Measurements from ENCODE around the gene IRX2. TPM values are rescaled to one million over a fixed set of nuclear protein-coding genes. Genes with fewer than 3 reads are reported as not detected.

Gene IRX2
- total RNA-seq, 3 donors from 2014 or later: 19.2 to 69.4 (median 26.2) TPM

DNA sequence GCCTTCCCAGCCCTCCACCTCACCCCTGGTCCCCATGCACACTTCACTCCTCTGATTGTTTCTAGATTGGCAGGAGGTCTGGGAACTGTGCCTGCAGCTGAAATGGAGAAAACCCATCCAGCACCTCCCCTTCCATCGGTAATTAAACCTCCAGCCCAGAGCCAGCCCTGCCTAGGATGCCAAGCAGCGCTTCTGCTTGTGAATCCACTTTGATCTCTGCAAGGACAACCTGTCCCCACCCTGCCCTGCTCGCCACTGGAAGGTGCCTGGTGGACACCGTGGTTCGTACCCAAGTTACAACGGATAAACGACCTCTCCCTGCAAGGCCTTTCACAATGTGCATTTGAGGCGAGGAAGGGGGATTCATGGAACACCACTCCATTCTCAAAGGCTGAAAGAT, 50.6 kb downstream of the IRX2 start:
- H3K4me1 ChIP-seq: no peaks in the 10 kb centered on the region
- DNase-seq (ENCODE audit: low spot score in 2 of 2): no peak
- H3K27ac ChIP-seq: no peak overlapping the region
- peaks cover 0 to 4% of the 10 kb centered on the region in 2 donors for H3K27me3 ChIP-seq
- no peaks in the 10 kb centered on the region for H3K36me3 ChIP-seq
- no peak overlapping the region for H3K4me3 ChIP-seq
- TF ChIP-seq POLR2A (IDR thresholded peaks at IDR 0.05): no peak
- no peak for TF ChIP-seq POLR2AphosphoS5 (IDR thresholded peaks at IDR 0.05)
- TF ChIP-seq, protein P1, sequence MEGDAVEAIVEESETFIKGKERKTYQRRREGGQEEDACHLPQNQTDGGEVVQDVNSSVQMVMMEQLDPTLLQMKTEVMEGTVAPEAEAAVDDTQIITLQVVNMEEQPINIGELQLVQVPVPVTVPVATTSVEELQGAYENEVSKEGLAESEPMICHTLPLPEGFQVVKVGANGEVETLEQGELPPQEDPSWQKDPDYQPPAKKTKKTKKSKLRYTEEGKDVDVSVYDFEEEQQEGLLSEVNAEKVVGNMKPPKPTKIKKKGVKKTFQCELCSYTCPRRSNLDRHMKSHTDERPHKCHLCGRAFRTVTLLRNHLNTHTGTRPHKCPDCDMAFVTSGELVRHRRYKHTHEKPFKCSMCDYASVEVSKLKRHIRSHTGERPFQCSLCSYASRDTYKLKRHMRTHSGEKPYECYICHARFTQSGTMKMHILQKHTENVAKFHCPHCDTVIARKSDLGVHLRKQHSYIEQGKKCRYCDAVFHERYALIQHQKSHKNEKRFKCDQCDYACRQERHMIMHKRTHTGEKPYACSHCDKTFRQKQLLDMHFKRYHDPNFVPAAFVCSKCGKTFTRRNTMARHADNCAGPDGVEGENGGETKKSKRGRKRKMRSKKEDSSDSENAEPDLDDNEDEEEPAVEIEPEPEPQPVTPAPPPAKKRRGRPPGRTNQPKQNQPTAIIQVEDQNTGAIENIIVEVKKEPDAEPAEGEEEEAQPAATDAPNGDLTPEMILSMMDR (IDR thresholded peaks at IDR 0.05): no peak
- intact Hi-C loops (cut with DNase I; ENCODE audit: low total_unique reads): no loop called here
- H3K9me3 ChIP-seq: no peaks in the 10 kb centered on the region

DNA sequence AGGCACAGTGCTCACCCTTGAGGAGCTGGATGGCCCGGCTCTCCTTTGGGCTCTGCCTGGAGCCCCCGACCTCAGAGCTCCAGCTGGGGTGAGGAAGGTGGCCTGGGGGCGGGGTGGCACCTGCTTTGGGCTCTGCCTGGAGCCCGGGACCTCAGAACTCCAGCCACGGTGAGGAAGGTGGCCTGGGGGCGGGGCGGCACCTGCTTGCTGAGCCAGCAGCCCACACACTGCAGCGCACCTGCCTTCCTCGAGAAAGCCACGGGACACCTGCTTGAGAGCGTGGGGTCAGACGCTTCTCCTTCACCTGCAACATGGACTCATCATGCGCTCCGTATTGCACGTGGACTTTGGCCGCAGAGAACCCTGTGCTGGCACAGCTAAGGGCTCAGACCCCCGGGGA, 51.8 kb downstream of the IRX2 start:
- H3K27me3 ChIP-seq: peaks cover 0 to 2% of the 10 kb centered on the region in 2 donors
- H3K9me3 ChIP-seq: no peaks in the 10 kb centered on the region
- H3K4me1 ChIP-seq: no peaks in the 10 kb centered on the region
- intact Hi-C loops (cut with DNase I; ENCODE audit: low total_unique reads): no loop called here
- H3K27ac ChIP-seq: no peak overlapping the region
- TF ChIP-seq POLR2A (IDR thresholded peaks at IDR 0.05): no peak
- H3K36me3 ChIP-seq: no peaks in the 10 kb centered on the region
- no peak overlapping the region for H3K4me3 ChIP-seq
- no peak for DNase-seq (ENCODE audit: low spot score in 2 of 2)

DNA sequence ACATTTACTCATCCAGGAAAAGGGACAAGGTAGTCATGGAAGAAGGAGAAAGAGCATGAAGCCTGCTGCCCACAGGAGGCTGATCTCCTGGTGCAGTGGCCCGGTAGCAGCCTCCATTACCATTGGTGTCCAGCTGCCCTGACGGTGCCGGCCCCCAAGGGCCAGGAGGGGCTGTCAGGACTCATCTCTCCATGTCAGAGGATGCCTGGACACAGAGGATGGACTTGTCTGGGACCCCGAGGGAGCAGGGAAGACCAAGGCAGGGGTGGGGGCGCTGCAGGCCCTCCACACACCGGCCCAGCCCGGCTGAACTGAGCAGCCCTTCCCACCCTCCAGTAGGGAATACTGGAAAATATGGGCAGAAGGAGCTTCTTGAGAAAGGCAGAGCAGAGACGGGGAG, 52.2 kb downstream of the IRX2 start:
- TF ChIP-seq POLR2AphosphoS5 (IDR thresholded peaks at IDR 0.05) (no peak), POLR2A (IDR thresholded peaks at IDR 0.05) (no peak)
- H3K36me3 ChIP-seq: no peaks in the 10 kb centered on the region
- H3K27ac ChIP-seq: no peak overlapping the region
- H3K27me3 ChIP-seq: no peaks in the 10 kb centered on the region
- no peaks in the 10 kb centered on the region for H3K4me1 ChIP-seq
- no peak overlapping the region for H3K4me3 ChIP-seq
- intact Hi-C loops (cut with DNase I; ENCODE audit: low total_unique reads): no loop called here
- no peaks in the 10 kb centered on the region for H3K9me3 ChIP-seq
- DNase-seq (ENCODE audit: low spot score in 2 of 2): no peak

DNA sequence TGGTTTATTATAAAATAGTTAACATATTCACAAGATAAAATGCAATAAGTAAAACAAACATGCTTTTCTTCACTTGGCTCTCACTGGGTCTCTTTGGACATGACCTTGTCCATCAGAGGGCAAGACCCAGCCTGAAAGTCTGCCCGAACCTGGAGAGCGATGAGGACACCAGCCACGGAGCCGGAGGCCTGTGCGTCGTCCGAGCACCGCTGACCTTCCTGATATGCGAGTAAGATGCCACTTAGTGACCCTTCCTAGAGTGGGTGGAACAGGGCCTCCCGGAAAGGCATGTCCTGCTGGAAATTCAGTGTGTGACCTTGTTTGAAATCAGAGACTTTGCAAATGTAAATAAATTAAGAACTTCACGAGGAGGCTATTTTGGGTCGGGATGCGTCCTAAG, 52.9 kb downstream of the IRX2 start:
- Histone ChIP-seq H3K4me1 (no peaks in the 10 kb centered on the region), H3K27ac (no peak overlapping the region), H3K27me3 (no peaks in the 10 kb centered on the region), H3K9me3 (no peaks in the 10 kb centered on the region), H3K4me3 (no peak overlapping the region), H3K36me3 (no peaks in the 10 kb centered on the region)
- DNase-seq (ENCODE audit: low spot score in 2 of 2): no peak
- intact Hi-C loops (cut with DNase I; ENCODE audit: low total_unique reads): no loop called here
- TF ChIP-seq POLR2A (IDR thresholded peaks at IDR 0.05) (no peak), POLR2AphosphoS5 (IDR thresholded peaks at IDR 0.05) (no peak)
- TF ChIP-seq, protein P1 (IDR thresholded peaks at IDR 0.05): no peak

DNA sequence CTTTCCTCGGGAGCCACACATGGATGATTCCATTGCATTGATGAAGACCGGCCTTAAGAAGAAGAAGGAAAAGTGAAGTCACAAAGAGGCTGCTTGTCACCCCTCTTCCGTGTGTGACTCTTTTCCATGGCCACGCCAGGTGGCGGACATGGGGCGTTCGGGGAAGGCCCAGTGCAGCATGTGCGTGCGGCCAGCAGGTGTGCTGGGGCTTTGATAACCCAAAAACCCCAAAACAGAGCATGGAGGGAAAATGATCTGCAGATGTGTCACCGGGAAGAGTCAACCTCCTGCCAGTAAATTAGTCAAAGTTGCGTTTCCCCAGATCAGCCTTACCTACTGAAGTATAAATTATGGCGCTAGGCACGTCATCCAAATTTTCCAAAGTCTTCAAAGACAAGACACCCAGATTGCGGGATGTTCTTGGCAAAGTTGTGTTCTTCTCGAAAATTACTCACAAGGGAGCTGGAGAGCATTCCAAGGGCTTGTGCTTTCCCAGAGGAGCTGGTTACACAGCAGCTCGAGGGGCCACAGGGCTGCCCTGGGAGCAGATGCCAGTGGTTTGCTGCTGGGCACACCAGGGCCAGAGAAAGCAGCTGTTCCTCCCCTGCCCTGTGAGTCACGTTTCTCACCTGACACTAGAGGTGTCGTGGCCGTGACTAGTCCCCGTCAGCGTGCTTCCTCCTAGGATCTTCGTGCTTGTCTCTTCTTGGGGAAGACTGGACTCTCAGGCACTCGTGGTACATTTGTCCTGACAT, 53.9 kb downstream of the IRX2 start:
- Histone ChIP-seq H3K4me1 (no peaks in the 10 kb centered on the region), H3K9me3 (no peaks in the 10 kb centered on the region), H3K27me3 (no peaks in the 10 kb centered on the region), H3K36me3 (no peaks in the 10 kb centered on the region), H3K4me3 (no peak overlapping the region), H3K27ac (no peak overlapping the region)
- DNase-seq (ENCODE audit: low spot score in 2 of 2): no peak
- intact Hi-C loops (cut with DNase I; ENCODE audit: low total_unique reads): no loop called here
- TF ChIP-seq, protein P1 (IDR thresholded peaks at IDR 0.05): no peak
- TF ChIP-seq POLR2AphosphoS5 (IDR thresholded peaks at IDR 0.05) (no peak), POLR2A (IDR thresholded peaks at IDR 0.05) (no peak)

DNA sequence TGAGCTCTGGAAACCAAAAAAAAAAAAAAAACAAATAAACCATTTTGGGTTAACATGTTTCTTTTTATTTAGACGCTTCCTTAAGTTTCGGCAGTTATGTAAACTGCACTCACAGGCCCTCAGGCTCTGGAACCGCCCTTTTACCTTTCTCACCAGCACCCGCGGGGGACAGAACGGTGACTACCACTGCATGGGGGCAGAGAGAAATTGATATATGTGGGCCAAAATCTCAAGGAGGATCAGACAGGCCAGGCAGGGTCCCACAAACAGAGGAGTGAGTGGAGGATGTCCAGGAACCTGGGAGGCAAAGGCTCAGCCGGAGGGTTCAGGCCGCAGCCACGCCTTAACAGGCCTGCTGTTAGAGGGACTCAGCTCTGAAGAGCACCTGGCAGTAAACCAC, 54.4 kb downstream of the IRX2 start:
- H3K27me3 ChIP-seq: no peaks in the 10 kb centered on the region
- intact Hi-C loops (cut with DNase I; ENCODE audit: low total_unique reads): no loop called here
- TF ChIP-seq POLR2A (IDR thresholded peaks at IDR 0.05) (no peak), POLR2AphosphoS5 (IDR thresholded peaks at IDR 0.05) (no peak)
- TF ChIP-seq, protein P1 (IDR thresholded peaks at IDR 0.05): no peak
- no peak overlapping the region for H3K27ac ChIP-seq
- no peak overlapping the region for H3K4me3 ChIP-seq
- H3K9me3 ChIP-seq: peaks cover 0 to under 1% of the 10 kb centered on the region in 2 donors
- H3K36me3 ChIP-seq: no peaks in the 10 kb centered on the region
- no peak for DNase-seq (ENCODE audit: low spot score in 2 of 2)
- H3K4me1 ChIP-seq: no peaks in the 10 kb centered on the region
